ENCODE data around the gene SMAGP.
"Not testable (repeated sequence)": the region's sequence is repeated elsewhere in the genome, so short reads cannot be mapped to it uniquely, and the experiment has no call there.

The SMAGP gene, protein sequence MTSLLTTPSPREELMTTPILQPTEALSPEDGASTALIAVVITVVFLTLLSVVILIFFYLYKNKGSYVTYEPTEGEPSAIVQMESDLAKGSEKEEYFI

DNA sequence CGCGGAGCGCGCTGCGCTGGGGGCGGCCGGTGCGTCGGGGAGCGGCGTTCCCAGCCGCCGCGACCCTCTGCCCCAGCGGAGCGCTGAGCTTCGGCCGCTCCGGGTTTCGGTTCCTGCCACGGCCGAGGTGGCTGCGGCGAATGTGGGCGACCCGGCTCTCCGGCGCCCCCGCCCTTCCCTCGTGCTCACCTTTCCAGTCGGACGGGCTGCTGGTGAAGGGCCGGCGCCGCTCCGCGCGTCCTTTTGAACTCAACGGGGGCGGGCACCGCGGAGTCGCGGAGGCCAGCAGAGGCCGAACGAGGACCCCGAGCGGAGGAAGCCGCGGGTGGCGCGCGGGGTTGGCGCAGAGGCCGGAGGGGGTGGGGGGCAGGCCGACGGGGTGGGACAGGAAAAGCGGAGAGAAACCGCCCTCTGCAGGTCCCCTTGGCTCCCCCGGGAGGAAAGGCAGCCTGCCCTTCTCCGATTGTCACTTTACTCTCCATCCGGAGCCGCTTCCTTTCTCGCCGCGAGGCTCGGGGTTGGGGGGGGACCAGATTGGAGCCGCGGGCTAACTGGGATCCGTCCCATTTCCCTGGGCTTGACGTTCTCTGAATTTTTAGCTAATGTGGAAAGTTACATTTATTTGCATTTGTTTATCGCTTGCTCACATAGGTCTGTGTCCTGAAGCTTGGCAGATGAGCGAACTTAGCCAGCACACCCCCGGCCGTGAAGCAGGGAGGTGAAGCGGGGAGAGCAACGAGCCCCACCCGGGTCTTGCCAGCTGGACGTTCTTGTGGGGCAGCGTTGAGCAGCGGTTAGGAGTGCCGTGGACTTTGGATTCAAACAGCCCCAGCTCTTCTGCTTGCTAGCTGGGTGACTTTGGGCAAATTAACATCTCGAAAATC, at the start of gene SMAGP:
SMAGP (minus strand) TSS at position 349 of the 884 bp plus-strand sequence. CDS start 1,137 bp downstream, outside the sequence.
- Histone ChIP-seq H3K9ac (ENCODE audit: low read depth, low read length) (peak within 1 kb of the TSS; percentile 79), H3K36me3 (ENCODE audit: insufficient read depth, low read length) (no peaks in the 10 kb centered on the region), H3K9me3 (ENCODE audit: control insufficient read depth, insufficient read depth, low read length) (no peaks in the 10 kb centered on the region), H3K4me1 (ENCODE audit: insufficient read depth, low read length) (peaks cover 10% of the 10 kb centered on the region)

DNA sequence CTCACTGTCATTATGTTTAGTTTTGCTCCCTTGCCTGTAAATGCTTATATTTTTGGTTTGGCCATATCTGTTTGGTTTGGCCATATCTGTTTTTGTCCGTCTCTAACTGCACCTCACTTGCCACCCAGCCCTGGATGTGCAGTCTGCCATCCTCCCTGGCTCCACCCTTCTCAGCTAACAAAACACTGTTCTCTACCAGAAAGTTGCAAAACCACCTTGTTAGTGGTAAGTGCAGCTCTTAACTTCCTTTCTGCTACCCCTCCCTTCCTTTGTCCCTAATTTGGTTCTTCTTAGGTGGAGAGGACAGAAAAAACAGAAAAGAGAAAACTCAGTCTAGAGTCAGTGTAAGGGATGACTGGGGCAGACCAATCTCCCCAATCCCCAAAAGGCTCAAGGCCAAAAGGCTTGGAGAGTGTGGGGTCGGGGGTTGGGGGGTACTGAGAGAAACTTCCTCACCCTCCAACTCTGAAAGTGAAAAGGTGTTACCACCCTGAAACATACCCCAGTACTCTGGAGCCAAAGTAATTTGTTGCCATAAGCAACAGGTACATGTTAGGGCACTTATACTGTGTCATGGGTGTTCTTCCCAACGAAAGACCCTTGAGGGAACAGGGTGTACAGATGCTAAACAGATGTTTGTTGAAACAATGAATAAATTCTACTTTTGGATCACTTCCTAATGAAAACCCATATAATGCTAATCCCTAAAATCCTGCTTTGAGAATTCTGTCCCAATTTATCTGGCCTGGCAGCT, 48.8 kb upstream of the SMAGP start:
- no peak overlapping the region for H3K9ac ChIP-seq (ENCODE audit: low read depth, low read length)

DNA sequence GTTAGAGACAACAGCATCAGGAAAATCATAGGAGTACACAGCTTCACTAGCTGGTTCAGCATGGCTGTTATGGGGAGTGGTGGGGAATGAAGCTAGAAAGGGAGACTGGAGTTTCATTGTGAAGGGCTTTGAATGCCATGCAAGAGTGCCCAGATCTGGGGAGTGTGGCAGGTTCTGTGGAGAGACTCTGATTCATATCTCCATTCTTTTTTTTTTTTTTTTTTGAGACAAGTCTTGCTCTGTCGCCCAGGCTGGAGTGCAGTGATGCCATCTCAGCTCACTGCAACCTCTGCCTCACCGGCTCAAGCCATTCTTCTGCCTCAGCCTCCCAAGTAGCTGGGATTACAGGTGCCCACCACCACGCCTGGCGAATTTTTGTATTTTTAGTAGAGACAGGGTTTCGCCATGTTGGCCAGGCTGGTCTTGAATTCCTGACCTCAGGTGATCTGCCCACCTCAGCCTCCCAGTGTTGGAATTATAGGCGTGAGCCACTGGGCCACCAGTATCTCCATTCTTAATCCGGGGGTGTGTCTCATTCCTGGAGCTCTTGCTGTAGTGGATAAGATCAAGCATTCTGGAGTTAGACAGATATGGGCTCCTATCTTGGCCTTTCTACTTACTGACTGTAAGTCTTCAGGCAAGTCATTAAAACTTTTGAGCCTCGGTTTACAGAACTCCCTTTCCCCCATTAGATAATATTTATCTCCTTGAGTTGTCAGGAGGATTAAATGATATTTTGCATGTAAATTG, 48.0 kb upstream of the SMAGP start:
- H3K9me3 ChIP-seq (ENCODE audit: control insufficient read depth, insufficient read depth, low read length); H3K36me3 ChIP-seq (ENCODE audit: insufficient read depth, low read length); H3K9ac ChIP-seq (ENCODE audit: low read depth, low read length): not testable (repeated sequence)
- peaks cover 20% of the 10 kb centered on the region for H3K4me1 ChIP-seq (ENCODE audit: insufficient read depth, low read length)

More for the DNA sequence above, 48.8 kb upstream of the SMAGP start:
- no peaks in the 10 kb centered on the region for H3K9me3 ChIP-seq (ENCODE audit: control insufficient read depth, insufficient read depth, low read length)
- H3K4me1 ChIP-seq (ENCODE audit: insufficient read depth, low read length): peaks cover 22% of the 10 kb centered on the region
- H3K36me3 ChIP-seq (ENCODE audit: insufficient read depth, low read length): no peaks in the 10 kb centered on the region

DNA sequence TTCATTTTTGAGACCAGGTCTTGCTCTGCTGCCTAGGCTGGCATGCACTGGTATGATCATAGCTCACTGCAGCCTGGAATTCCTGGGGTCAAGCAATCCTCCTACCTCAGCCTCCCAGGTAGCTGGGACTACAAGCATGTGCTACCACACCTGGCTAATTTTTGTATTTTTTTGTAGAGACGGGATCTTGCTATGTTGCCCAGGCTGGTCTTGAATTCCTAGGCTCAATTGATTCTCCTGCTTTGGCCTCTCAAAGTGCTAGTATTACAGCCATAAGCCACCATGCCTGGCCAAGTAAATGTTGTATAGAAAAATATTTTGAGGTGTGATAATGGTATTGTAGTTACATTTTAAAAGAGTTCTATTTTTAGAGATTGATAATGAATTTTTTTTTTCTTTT, 41.2 kb upstream of the SMAGP start:
- no peaks in the 10 kb centered on the region for H3K36me3 ChIP-seq (ENCODE audit: insufficient read depth, low read length)
- H3K9me3 ChIP-seq (ENCODE audit: control insufficient read depth, insufficient read depth, low read length): no peaks in the 10 kb centered on the region
- H3K4me1 ChIP-seq (ENCODE audit: insufficient read depth, low read length): no peaks in the 10 kb centered on the region
- H3K9ac ChIP-seq (ENCODE audit: low read depth, low read length): no peak overlapping the region

DNA sequence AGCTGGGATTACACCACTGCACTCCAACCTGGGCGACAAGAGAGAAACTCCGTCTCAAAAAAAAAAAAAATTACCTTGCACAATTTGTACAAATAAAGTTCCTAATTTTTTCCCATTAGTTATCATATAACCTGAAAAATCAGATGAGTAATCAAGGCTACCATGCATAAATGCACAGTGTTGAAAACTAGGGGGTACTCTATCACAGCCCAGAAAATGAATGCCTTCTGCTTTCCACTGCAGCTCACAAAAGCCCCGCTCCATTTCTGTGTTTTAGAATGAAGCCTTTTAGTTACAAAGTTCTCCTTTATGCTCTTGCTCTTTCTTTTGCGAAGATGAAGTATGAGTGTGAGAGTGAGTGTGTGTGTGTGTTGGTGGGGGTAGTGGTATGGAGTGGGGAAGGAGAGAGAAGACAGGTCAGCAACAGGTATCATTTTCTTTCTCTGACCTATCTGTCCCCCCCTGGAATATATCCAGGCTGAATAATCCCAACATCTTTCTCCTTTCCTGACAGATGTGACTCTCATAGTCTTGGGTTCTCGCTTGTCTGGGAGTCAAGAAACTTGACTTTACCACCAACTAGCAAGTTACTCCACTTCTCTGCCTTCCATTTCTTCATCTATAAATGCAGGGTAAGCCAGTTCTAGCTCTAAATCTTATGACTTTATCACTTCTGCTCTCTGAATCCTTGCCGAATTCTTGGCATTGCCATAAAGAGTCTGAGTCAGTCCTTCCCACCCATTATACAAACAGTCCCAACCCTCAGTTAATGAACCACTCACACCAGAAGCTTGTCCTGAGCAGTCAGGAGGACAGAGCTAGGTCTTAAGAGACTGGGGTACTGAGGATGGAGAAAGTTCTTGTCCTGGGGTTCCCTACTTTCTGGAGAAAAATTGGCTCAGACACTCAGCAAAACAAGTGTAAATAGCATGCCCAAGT, 37.7 kb upstream of the SMAGP start:
- Histone ChIP-seq H3K9ac (ENCODE audit: low read depth, low read length) (no peak overlapping the region), H3K9me3 (ENCODE audit: control insufficient read depth, insufficient read depth, low read length) (no peaks in the 10 kb centered on the region), H3K4me1 (ENCODE audit: insufficient read depth, low read length) (no peaks in the 10 kb centered on the region), H3K36me3 (ENCODE audit: insufficient read depth, low read length) (no peaks in the 10 kb centered on the region)

DNA sequence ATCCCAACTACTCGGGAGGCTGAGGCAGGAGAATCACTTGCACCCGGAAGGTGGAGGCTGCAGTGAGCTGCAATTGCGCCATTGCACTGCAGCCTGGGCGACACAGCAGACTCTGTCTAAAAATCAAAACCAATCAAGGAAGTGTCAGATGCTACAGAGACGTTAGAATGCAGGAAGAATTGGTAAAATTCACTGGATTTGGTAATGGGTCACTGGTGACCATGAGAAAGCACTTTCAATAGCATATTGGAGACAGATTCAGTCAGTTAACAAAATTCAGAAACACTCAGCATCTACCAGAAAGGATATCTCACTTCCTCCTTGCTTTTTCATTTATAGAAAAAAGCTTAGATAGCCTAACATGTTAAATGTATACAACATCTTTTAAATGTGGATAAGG, 36.3 kb upstream of the SMAGP start:
- Histone ChIP-seq H3K9me3 (ENCODE audit: control insufficient read depth, insufficient read depth, low read length) (no peaks in the 10 kb centered on the region), H3K4me1 (ENCODE audit: insufficient read depth, low read length) (no peaks in the 10 kb centered on the region), H3K9ac (ENCODE audit: low read depth, low read length) (no peak overlapping the region), H3K36me3 (ENCODE audit: insufficient read depth, low read length) (no peaks in the 10 kb centered on the region)

DNA sequence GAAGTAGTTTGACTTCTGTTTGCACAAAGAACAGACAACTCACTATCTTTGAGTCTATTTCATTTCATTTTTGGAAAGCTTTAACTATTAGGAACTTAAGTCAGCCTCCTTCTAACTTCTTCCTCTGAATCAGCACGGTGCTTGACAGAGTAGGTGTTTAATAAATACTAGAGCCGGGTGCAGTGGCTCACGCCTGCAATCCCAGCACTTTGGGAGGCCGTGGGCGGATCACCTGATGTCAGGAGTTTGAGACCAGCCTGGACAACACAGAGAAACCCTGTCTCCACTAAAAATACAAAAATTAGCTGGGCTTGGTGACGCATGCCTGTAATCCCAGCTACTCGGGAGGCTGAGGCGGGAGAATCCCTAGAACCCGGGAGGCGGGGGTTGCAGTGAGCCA, 30.6 kb upstream of the SMAGP start:
- not testable (repeated sequence) for H3K9me3 ChIP-seq (ENCODE audit: control insufficient read depth, insufficient read depth, low read length); H3K9ac ChIP-seq (ENCODE audit: low read depth, low read length); H3K4me1 ChIP-seq (ENCODE audit: insufficient read depth, low read length); H3K36me3 ChIP-seq (ENCODE audit: insufficient read depth, low read length)

DNA sequence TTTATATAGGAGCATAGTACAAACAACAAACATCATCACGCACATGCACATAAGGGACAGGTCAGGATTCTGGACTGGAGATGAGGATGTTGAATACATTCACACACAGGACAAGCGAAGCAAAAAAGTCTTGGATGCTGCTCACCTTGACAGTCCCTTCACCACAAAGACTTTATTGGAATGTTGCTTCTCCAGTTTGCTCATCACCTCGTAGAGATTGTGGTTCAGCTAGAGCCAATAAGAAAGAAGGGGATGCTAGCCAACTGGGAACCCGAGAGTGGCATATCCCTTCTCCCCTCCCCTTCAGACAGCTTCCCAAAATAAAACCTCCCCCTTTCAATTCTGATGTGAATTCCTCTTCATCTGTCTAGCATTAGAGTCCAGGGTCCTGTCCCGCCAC, 25.4 kb upstream of the SMAGP start:
- Histone ChIP-seq H3K9me3 (ENCODE audit: control insufficient read depth, insufficient read depth, low read length) (no peaks in the 10 kb centered on the region), H3K36me3 (ENCODE audit: insufficient read depth, low read length) (no peaks in the 10 kb centered on the region), H3K9ac (ENCODE audit: low read depth, low read length) (no peak overlapping the region), H3K4me1 (ENCODE audit: insufficient read depth, low read length) (no peaks in the 10 kb centered on the region)

DNA sequence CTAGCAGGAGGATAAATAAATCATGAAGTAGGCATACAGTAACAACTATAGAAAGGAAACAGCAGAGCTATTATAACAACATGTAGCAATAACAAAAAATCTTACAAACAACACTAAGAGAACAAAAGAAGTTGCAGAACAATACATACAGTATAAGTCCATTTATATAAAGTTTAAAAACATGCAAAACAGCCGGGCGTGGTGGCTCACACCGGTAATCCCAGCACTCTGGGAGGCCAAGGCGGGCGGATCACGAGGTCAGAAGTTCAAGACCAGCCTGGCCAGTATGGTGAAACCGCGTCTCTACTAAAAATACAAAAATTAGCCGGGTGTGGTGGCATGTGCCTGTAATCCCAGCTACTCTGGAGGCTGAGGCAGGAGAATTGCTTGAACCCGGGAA, 23.9 kb upstream of the SMAGP start:
- not testable (repeated sequence) for H3K4me1 ChIP-seq (ENCODE audit: insufficient read depth, low read length); H3K36me3 ChIP-seq (ENCODE audit: insufficient read depth, low read length); H3K9me3 ChIP-seq (ENCODE audit: control insufficient read depth, insufficient read depth, low read length); H3K9ac ChIP-seq (ENCODE audit: low read depth, low read length)

DNA sequence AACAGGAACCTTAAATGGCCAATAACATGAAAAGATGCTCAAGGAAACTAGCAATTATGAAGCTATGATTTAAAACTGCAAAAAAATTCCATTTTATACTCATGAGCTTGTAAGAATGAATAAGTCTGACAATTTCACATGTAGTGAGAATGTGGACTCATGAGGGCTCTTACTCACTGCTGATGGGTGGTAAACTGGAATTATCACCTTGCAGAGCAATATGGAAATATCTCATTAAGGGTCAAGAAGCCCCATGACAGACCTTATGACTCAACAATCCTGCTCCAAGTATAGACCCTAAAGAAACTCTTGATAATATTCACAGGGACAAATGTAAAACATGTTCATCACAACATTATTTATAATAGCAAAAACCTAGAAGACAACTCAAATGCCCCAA, 23.5 kb upstream of the SMAGP start:
- Histone ChIP-seq H3K4me1 (ENCODE audit: insufficient read depth, low read length) (no peaks in the 10 kb centered on the region), H3K9ac (ENCODE audit: low read depth, low read length) (no peak overlapping the region), H3K9me3 (ENCODE audit: control insufficient read depth, insufficient read depth, low read length) (no peaks in the 10 kb centered on the region), H3K36me3 (ENCODE audit: insufficient read depth, low read length) (no peaks in the 10 kb centered on the region)

DNA sequence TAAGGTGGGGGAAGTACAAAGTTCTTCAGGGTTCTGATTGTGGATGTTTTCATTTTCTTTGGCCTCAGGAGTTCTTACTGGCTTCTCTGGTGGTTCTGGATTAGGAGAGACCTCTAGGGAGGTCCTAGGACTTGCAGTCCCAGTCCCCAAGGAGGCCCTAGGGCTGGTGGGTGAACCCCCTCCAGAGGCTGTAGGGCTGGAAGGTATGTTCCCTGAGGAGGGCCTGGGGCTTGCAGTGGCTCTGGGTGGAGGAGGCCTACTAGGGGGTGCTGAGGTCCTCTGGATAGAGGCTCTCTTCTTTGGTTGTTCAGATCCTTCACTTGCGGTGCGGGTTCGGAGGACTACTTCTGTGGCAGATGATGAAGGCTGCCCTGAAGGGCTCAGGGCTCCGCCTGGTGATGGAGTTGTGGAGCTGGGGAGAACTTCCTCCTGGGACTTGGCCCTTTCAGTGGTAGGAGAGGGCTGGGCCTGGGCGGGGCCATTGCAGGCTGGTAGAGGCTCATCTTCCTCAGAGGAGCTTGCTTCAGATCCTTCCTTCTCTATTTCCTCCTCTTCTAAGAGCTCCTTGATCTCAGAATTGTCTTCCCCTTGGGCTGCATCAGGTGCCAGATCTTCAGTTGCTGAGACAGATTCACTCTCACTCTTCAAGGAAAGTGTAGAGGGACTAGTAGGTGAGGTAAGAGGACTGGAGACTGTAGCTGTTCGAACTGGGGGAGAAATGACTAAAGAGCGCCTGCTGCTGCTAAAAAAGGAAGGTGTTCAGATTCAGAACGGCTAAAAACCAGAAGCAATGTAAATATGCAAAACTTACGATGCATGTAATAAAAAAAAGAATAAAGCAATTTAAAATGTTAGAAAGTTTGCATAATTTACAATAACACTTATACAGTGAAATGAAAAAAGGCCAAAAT, 21.6 kb upstream of the SMAGP start:
- not testable (repeated sequence) for H3K9me3 ChIP-seq (ENCODE audit: control insufficient read depth, insufficient read depth, low read length); H3K36me3 ChIP-seq (ENCODE audit: insufficient read depth, low read length); H3K9ac ChIP-seq (ENCODE audit: low read depth, low read length); H3K4me1 ChIP-seq (ENCODE audit: insufficient read depth, low read length)

DNA sequence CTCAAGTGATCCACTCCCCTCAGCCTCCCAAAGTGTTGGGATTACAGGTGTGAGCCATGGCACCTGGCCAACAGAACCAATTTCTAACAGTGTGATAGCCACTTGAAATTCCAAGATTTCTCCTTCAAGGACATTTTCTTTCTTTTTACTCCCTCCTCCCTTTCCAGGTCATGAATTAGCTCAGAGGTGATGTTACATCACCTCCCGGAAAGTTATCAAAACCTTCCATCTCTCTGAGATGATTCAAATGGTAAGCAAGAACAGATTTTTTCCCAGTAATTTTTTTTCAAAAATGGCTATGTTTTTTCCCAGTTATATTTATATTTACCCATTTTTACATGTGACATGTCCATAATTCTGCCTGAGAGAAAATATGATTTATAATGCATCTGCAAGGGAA, 15.6 kb upstream of the SMAGP start:
- H3K9me3 ChIP-seq (ENCODE audit: control insufficient read depth, insufficient read depth, low read length): no peaks in the 10 kb centered on the region
- H3K9ac ChIP-seq (ENCODE audit: low read depth, low read length): no peak overlapping the region
- H3K36me3 ChIP-seq (ENCODE audit: insufficient read depth, low read length): no peaks in the 10 kb centered on the region
- H3K4me1 ChIP-seq (ENCODE audit: insufficient read depth, low read length): peaks cover 6% of the 10 kb centered on the region; the same call in 1 of the 2 replicates

Data from ES-I3 (cell line).